Measurements from ENCODE around the gene UBN2.

UBN2 gene

DNA sequence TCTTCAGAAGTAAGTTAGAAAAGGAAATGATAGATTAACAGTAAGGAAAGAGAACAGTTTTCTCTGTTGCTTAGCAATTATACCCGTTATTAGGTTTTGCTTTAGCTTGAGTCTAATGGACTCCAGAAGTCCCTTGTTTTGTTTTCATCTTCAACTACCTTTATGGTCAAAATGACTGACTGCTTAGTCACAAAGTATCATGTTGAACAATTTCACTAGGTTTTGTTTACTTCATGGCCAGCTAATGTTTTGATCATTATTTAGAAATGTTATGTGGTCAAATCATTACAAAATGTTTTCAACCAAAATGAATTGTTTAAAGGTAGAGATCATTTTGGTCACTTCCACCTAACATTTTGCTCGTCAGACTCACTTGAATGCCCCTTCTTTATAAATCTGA is 1.9 kb downstream of the UBN2 start:
- DNase-seq = no peak

- no peak for DNase-seq
Observed at GRCh38 chr7:139241258-139241657, 10.2 kb downstream of the UBN2 start.

DNA sequence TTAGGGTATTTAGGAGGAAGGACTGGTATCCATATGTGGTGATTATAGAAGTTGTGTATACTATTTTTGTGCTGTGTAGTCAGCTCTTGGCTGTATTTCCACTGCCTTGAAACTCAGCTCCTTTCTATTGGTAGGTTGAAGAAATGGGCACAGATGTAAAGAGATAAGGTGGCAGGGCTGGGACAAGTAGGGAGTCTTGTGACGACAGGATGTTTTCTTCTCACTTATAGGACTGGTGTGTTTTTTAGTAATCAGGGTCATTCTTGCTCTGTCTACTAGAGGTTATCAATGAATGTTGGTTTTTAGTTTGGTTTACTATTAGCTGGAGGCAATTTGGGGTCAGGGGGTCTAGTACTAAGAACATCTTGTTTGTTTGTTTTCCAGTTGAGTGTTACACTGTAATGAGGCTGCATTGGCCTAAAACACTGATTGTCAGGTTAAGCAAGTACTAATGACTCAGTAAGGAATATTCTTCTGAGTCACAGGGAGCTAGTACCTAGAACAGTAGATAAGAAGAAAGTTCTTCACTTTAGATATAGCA is 11.8 kb downstream of the UBN2 start:
- DNase-seq = no peak

GRCh38 chr7:139245401-139245800 is 14.4 kb downstream of the UBN2 start:
- DNase-seq = no peak

- no peak for DNase-seq
Observed at GRCh38 chr7:139246494-139246893, 15.5 kb downstream of the UBN2 start.

- no peak for DNase-seq
Observed at GRCh38 chr7:139246905-139247304, 15.9 kb downstream of the UBN2 start.

- no peak for DNase-seq
Observed at GRCh38 chr7:139249179-139249810, 18.3 kb downstream of the UBN2 start.

DNA sequence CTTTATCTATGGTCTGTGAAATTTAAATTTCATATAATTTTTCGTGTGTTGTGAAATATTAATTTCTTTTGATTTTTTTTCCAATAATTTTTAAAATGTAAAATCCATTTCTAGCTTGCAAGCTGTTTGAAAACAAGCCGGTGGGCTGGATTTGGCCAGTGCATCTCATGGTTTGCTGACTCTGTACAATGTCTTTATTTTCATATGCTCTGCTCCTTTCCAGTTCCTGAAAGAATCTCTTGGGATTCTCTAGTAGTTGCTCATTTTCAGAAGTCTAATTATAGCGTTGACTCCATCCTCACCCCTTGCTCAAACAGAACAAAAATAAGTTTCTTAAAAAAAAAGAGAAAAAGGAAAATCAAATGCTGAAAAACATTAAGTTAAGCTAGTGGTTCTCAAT is 21.4 kb downstream of the UBN2 start:
- DNase-seq = no peak

GRCh38 chr7:139254281-139254680 is 23.2 kb downstream of the UBN2 start:
- no peak for DNase-seq

DNA sequence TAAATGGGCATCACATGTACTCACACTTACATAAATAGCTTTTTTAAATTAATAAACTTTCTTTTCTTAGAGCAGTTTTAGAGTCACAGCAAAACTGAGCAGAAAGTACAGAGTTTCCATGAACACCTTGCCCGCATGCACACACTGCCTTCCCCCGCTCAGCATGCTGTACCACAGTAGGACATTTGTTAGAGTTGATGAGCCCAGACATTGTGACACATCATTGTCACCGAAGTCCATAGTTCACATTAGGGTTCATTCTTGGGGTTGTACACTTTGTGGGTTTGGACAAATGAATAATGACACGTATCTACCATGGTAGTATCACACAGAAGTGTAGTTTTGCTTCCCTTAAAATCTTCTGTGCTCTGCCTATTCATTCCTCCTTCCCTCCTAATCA is 23.7 kb downstream of the UBN2 start:
- peak; percentile 40 for DNase-seq

GRCh38 chr7:139255290-139255689 is 24.3 kb downstream of the UBN2 start:
- DNase-seq = no peak

- DNase-seq = no peak
Observed at GRCh38 chr7:139259142-139259541, 28.1 kb downstream of the UBN2 start.

DNA sequence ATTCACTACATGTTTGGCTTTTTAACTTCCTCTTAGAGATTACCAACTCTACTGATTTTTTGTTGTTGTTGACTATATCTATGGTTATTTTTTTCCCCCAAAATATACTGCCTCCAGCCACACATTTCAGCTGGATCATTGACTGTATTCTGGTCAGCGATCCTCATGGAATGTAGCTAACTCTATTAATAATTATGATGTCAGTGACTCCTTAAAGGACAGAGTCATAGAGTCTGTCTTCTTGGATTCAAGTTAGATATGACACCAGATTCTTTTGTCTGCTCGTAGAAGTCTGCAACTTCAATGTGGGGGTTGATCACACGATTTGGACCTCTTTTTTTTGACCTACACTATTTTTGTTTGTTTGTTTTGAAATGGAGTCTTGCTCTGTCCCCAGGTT is 33.2 kb downstream of the UBN2 start:
- no peak for DNase-seq

DNA sequence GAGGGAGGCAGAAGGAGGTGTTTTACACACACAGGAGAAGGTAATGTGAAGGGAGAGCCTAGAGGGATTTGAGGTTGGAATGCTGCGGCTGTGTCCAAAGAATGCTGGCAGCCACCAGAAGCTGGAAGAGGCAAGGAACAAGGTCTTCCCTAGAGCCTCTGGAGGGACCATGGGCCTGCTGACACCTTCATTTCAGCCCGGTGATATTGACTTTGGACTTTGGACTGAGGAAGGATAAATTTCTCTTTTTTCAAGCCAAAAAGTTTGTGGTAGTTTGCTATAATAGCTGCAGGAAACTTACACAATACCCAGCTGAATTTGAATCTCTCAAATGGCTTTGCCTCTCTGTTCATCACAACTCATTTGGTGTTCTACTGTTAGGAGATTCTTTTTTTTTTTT is 34.6 kb downstream of the UBN2 start:
- DNase-seq = no peak

- no peak for DNase-seq
Observed at GRCh38 chr7:139271718-139272628, 40.9 kb downstream of the UBN2 start.

GRCh38 chr7:139284252-139284896 is 53.3 kb downstream of the UBN2 start:
- no peak for DNase-seq

DNA sequence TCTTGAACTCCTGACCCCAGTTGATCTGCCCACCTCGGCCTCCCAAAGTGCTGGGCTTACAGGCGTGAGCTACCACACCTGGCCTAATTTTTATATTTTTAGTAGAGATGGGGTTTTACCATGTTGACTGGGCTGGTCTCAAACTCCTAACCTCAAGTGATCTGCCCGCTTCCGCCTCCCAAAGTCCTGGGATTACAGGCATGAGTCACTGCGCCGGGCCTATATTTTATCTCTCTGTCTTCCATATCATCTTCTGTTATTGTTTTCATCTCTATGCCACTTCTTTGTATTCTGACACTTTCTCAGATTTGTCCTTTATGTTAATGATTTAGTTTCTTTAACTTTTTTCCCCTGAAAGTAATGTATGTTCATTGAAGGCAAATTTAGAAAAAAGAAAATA is 55.1 kb downstream of the UBN2 start:
- no peak for DNase-seq

DNA sequence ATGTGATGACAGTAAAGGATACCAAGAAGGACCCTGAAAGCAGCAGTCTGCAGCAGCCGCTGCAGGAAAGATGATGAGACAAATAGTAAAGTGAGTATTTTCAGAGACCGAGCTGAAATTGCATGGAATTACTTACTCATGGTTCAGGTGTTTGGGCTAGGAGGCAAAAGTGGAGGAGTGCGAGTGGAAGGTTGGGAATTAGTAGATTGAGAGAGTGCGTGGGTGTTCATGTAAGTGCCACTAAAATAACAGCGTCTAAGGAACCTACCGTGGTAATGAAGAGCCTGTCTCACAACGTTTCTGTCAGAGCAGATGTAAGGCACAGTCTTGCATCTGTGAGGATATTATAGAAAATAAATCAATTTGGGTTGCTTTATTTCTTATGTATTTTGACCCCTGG is 61.8 kb downstream of the UBN2 start:
- no peak for DNase-seq

- no peak for DNase-seq
Observed at GRCh38 chr7:139293534-139293933, 62.5 kb downstream of the UBN2 start.

GRCh38 chr7:139294241-139294640 is 63.2 kb downstream of the UBN2 start:
- no peak for DNase-seq

DNA sequence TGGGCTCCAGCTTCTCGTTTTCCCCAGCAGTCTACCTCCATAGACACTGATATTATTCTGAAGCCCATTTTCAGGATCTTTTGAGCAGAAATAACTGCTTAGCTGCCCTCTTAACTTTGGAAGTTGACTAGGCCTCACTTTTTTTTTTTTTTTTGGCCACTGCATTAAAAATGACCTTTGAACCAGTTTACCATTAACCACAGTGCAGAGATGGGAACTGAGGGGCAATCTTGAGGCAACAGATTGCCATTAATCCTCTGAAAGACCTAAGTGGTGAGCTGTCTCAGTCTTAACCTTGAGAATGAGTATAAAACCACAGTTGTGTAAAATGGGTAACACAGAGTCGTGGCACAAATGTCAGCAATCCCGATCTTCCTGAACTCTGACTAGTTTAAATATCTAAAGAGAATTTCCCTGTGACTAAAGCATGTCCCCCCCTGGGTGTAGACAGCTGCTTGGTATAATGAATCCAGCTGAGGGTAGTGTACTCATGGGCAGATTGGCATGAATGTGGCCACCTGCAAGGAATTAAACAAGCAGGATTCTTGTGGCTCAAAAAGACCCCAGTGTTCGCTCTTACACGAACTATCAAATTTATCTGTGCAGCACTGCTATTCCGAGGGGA is 64.0 kb downstream of the UBN2 start:
- DNase-seq = no peak

- no peak for DNase-seq
Observed at GRCh38 chr7:139297795-139298194, 66.8 kb downstream of the UBN2 start.

GRCh38 chr7:139299296-139299695 is 68.3 kb downstream of the UBN2 start:
- no peak for DNase-seq
